NCI-H1105 (cell line): ENCODE data around the gene MAPK8.

ENCODE experiments used
- DNase-seq: peaks from one replicate; lab custom pipeline; 2025; lab: John Stamatoyannopoulos, UW

Gene MAPK8

DNA sequence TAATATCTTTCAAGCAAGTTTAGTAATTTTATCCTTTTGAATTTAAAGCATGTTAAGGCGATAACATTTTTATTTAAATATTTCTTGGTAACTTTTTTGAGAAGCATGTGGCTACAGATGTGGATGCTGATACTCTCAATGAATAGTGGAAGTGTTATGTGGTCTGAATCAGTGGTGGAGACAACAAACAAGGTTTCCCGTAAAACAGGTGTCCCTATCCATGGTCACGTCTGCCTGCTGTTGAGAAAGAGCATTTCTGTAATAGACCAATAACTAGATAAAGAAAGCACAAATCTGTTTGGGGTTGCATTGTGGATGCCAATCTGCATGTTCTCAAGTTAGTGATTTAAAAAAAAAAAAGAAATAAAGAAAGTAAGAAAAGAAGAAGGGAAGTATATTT lies 13.9 kb upstream of the MAPK8 start:
- DNase-seq = no peak

DNA sequence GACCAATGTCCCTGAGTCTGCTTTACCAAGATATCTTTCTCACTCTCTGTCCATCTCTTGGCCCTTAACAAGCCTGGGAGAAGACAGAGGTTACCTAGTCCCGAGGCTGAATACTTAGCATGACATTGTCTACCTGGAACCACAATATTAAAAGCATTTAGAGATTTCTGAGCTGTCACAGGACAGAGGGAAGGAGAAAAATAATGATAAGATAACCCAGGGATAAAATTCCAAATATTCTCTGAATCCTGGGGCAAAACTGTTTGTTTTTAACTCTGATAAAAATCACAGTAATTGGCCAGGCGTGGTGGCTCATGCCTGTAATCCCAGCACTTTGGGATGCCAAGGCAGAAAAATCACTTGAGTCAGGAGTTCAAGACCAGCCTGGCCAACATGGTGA lies 12.0 kb upstream of the MAPK8 start:
- DNase-seq = no peak

- DNase-seq = no peak
Measured at GRCh38 chr10:48296576-48297098, 9.8 kb upstream of the MAPK8 start.

DNA sequence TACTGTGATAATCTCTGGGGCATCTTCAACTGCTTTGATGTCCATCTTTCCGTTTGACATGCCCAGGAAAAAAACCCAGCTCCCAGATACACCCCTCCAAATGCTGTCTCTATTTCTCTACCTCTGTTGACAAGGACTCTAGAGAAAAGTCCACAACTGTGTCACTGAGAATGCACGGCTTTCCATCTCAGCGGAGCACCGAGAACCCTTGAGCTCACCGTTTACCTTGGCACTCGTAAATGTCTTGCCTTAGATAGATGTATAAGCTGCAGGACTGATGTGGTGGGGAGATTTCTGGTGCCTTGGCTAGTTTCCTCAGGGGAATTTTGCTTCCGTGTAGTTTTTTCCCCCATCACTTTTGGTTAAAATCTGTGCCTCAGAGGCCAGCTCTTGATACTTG lies 7.4 kb upstream of the MAPK8 start:
- DNase-seq = no peak

- DNase-seq = no peak
Measured at GRCh38 chr10:48299692-48300091, 6.8 kb upstream of the MAPK8 start.

GRCh38 chr10:48300556-48300955 lies 5.9 kb upstream of the MAPK8 start:
- no peak for DNase-seq

GRCh38 chr10:48302515-48303476 lies 3.7 kb upstream of the MAPK8 start:
- no peak for DNase-seq

GRCh38 chr10:48305905-48306264 lies 592 bp upstream of the MAPK8 start:
- DNase-seq = no peak

GRCh38 chr10:48306870-48307710 lies 613 bp downstream of the MAPK8 start:
- DNase-seq = peak; percentile 8

GRCh38 chr10:48307711-48308018 lies 1.2 kb downstream of the MAPK8 start:
- DNase-seq = no peak

DNA sequence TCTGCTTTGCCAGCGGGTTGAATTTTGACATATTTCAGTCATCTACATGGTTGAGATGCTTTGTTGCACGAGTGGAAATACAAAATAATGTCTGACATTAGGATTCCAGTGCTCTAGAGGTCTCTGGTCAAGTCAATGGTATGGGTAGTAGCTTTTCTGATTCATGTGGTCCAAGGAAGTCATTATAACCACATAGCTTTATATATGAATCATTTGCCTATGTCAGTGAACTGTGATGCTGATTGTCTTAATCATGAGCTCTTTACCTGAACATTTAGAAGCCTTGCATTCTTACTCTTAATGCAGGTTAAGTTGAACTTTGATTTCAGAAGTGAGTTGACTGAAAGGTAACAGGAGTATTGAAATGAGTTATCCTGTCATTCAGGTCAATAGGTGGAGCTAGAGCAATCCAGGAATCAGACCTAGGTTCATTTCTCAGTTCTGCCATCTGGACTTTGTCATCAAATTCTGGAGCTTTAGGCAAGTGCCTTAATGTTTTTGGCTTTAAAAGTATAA lies 3.3 kb downstream of the MAPK8 start:
- no peak for DNase-seq

GRCh38 chr10:48314107-48314506 lies 7.6 kb downstream of the MAPK8 start:
- no peak for DNase-seq

DNA sequence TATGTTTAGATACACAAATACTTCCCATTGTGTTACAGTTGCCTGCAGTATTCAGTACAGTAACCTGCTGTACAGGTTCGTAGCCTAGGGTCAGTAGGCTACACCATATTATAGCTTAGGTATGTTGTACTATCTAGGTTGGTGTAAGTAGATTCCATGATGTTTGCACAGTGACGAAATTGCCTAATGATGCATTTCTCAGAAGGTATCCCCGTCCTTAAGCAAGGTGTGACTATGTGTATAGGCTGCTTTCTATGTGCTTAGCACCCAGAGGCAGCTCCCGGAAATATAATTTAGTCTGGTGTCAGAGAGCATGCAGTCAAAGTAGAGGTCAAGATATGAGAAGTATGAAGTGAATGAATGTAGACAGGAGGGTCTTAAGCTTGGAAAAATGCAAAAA lies 9.8 kb downstream of the MAPK8 start:
- DNase-seq = no peak

DNA sequence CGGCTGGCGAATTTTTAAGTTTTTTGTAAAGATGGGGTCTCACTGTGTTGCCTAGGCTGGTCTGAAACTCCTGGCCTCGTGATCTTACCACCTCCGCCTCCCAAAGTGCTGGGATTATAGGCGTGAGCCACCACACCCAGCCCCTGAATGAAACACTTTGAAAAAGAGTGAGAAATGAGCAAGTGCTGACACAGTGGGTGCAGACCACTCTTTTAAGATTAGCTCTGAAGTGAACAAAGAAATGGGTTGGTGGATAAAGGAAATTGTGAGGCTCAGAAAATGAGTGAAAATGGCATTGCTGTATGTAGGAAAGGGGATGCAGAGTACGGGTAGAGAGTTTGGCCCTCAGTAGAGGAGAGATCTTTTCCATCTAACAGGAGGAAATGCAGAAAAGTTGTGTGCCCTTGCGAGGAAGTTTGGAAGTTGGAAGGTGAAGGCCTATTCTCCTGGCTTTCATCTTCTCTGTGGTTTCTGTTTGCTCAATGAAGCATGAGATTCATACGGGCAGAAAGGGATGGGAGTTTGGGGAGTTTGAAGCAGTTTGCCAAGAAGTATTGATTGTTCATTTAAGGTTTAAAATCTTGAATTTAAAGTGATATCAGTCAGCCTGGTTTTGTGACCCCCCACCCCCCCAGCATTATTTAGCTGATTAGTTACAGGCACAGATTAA lies 11.0 kb downstream of the MAPK8 start:
- DNase-seq = no peak

GRCh38 chr10:48322017-48322416 lies 15.5 kb downstream of the MAPK8 start:
- no peak for DNase-seq

DNA sequence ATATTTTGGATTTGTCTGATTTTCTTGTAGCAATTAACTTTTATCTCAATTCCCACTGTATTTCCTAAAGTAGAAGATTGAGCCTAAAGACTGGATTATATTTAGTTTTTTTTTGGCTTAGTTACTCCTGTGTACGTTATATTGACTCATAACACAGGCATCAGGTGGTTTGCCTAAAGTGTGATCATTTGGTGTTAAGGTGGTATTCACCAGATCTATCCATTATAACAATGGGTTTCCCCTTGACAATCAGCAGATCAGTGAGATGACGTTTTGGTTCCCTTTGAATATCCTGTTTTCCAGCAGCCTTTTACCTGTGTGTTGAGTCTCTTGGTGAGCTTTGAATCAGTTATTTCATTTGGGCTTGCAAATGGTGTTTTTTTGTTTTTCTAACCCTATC lies 18.1 kb downstream of the MAPK8 start:
- no peak for DNase-seq

- DNase-seq = no peak
Measured at GRCh38 chr10:48330269-48330668, 23.8 kb downstream of the MAPK8 start.

- no peak for DNase-seq
Measured at GRCh38 chr10:48331436-48331835, 25.0 kb downstream of the MAPK8 start.

DNA sequence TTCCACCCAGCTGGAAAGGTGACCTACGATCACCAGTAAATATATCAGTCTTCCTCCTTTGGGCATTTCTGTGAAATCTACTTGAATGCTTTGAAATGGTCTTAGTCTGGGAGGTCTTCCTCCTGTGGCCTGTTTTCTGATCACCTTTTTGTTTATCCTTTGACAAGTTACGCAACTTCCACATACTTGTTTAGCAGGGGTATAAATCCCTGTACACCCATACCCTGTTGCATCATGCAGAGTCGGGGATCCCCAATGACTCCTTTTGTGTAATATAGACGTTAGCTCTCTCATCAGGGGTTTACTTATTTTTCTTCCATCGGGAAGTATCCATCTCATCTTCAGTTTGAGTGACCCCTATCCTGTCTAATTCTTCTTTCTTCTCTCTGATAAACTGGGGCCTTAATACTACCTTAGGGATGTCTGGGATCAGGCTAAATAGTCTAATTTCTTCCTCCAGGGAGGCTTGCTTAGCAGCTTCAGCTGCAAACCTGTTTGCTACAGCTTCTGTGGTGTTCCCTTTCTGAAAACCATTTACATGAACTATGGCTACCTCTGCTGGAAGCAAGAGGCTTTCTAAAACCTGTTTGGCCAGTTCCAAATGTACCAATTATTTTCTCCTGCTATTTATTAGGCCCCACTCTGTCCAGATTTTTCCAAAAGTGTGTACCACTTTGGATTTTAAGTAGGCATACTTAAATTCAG lies 25.8 kb downstream of the MAPK8 start:
- peak; percentile 29 for DNase-seq

DNA sequence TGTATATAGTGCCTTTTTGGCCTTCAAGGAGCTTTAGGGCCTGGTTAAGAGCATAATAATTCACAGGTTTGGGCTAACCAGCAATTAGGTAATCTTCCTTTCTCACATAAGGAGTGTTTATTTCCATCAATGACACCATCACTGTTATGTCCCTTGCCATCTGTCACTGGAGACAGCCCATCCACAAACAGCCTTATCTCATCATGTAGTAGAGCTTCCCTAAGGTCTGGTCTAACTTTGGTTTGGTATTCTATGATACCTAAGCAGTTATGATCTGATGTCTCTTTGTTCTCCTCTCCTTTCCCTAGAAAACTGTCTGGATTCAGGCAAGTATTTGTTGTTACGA lies 26.4 kb downstream of the MAPK8 start:
- DNase-seq = no peak

DNA sequence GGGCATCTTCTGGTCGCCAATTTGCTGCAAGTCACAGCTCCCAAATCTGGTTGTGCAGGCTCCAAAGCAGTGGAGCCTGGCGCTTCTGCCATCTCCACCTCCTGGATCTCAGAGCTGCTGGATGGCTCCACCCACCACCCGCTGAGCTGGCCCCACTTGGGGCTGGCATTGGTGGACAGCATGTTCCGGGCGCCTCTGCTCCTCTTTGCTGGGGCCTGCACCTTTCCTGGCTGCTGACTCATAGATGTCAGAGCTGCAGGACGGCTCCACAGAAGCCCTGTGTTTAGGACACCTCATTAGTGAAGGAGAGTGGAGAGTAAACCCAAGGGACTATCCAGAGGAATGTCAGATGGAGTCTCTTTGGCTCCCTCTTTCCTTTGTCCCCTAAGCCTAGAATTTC lies 27.4 kb downstream of the MAPK8 start:
- no peak for DNase-seq

- no peak for DNase-seq
Measured at GRCh38 chr10:48335788-48336187, 29.3 kb downstream of the MAPK8 start.
